ENCODE measurements around the gene SLC16A6.

SLC16A6 gene

DNA sequence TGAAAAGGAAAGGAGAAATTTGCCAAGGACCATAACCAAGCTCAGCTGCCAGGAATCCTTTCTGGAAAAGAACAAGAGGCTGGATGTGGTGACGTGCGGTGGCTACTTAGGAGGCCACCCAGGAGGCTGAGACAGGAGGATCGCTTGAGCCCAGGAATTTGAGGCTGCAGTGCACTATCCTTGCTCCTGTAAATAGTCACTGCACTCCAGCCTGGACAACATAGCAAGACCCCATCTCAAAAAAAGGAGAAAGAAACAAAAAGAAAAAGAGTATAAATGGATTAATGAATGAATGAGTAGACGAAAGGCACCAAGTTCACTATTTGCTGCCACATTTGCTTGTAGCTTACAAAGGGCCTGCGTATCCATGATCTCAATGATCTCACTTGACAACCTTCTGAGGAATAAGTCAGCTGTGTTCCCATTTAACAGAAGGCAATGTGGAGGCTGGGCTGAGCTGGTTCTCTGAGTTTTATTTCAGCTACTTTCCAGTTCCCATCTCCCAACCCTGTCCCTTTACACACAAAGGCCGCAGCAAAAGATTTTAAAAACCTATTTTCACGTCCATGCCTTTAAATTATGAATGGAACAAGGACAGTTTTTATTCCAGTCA lies 30.1 kb upstream of the SLC16A6 start:
- ChIA-PET POLR2A (no interaction called here), CTCF (interaction anchor here (0.9 kb wide), 1 partner anchor 14 kb away, joined by 3 read pairs; no protein-coding TSS in a partner anchor)
- DNase-seq (ENCODE audit: low read depth, low spot score) = no peak
- TF ChIP-seq, protein P1, sequence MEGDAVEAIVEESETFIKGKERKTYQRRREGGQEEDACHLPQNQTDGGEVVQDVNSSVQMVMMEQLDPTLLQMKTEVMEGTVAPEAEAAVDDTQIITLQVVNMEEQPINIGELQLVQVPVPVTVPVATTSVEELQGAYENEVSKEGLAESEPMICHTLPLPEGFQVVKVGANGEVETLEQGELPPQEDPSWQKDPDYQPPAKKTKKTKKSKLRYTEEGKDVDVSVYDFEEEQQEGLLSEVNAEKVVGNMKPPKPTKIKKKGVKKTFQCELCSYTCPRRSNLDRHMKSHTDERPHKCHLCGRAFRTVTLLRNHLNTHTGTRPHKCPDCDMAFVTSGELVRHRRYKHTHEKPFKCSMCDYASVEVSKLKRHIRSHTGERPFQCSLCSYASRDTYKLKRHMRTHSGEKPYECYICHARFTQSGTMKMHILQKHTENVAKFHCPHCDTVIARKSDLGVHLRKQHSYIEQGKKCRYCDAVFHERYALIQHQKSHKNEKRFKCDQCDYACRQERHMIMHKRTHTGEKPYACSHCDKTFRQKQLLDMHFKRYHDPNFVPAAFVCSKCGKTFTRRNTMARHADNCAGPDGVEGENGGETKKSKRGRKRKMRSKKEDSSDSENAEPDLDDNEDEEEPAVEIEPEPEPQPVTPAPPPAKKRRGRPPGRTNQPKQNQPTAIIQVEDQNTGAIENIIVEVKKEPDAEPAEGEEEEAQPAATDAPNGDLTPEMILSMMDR (IDR thresholded peaks at IDR 0.05; ENCODE audit: insufficient read depth, low read length, missing control alignments) = no peak
- H3K4me3 ChIP-seq (ENCODE audit: low read depth, low read length) = no peak overlapping the region

DNA sequence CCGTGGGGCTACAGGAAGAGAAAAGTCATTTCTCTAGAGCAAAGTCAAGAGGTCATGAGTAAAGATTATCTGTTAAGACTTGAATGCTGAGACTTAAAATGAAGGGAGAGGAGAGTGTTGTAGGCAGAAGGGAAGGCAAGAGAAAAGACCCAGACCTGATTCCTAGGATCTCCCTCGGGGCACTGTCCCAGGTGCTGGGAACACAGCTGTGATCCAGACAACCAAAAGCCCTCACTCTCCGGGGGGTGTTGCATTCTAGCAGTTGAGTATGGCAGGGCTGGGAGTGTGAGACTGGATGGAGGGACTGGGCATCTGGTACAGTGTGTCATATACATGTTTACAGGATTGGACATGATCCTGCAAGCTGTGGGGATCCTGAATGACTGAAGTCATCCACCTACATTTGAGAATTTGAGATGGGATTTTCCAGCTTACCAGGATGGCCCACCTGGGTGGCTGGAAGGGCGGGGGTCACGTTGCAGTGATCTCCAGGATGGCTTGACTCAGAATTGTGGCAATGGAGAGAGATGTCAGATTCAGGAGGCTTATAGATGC lies 29.5 kb upstream of the SLC16A6 start:
- TF ChIP-seq, protein P1 (IDR thresholded peaks at IDR 0.05; ENCODE audit: insufficient read depth, low read length, missing control alignments) = no peak
- H3K4me3 ChIP-seq (ENCODE audit: low read depth, low read length) = no peak overlapping the region
- ChIA-PET CTCF (no interaction called here), POLR2A (no interaction called here)
- no peak for DNase-seq (ENCODE audit: low read depth, low spot score)

DNA sequence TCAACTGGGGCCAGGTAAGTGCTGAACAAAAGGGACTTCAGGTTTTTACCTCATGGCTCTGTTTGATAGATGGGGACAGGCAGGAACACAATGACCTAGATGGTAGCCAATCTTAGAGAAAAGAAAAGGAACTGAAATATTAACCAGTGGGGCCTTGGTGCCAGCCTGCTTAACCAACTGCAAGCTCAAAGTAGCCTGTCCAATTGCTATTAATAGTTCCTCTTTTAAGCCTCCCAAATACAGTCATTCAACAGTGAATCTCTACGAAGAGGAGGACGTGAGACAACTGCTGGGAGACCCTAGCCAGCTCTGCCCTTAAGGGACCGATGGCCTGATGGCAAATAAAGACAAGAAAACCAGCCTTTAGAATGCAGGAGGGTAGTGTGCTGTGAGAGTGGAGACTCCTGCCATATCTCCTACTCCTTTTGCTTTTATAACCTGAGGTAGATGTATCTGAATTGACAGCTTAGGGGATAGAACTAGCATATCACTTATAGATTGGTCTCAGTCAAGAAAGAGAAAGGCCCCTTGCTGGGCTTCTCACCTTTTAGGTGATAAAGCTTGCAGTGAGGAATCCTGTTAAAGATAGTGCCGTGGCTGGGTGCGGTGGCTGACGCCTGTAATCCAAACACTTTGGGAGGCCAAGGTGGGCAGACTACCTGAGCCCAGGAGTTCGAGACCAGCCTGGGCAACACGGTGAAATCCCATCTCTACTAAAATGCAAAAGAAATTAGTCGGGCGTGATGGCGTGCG lies 28.7 kb upstream of the SLC16A6 start:
- TF ChIP-seq, protein P1 (IDR thresholded peaks at IDR 0.05; ENCODE audit: insufficient read depth, low read length, missing control alignments) = no peak
- H3K4me3 ChIP-seq (ENCODE audit: low read depth, low read length) = no peak overlapping the region

DNA sequence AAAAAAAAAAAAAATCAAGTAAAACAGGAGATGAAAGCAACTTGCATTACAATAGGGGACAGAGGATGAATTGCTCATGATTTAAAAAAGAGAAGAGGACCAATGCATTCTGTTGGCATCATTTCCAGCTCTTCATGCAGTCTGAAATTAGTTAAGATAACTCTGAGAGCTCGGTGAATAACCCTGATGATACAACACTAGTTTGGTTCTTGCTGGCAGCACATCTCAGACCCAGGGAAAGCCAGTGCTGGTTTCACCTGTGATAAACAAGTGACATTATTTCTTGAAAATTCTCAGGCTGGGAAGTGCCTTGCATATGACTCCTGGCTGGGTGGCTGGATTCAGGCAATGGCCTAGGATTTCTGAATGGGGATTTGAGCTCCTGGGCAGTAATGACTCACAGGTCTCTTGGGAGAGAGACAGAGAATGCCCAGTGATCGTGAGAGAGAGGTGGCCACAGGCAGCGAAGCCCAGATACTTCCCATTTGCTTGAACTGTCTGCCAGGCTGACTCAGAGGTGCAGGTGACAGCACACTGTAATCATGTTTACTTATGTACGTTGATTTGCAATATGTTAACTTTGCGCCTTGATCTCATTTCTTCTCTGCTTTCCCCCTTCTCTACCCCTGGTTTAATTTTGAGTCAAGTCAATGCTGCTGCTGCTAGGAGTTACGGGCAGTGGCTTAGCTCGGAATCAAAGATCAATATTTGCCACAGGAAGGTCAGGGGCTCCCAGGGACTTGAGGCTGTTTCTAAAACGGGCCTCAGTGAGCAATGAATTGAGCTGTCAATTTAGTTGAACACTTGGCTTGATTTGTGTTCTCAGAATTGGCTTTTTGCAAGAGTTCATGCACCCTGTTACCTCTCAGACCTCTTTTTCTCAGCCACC lies 27.4 kb upstream of the SLC16A6 start:
- H3K4me3 ChIP-seq (ENCODE audit: low read depth, low read length) = no peak overlapping the region
- TF ChIP-seq, protein P1 (IDR thresholded peaks at IDR 0.05; ENCODE audit: insufficient read depth, low read length, missing control alignments) = no peak
- no peak for DNase-seq (ENCODE audit: low read depth, low spot score)
- POLR2A ChIA-PET = no interaction called here
- CTCF ChIA-PET = interaction anchor here (0.5 to 1.6 kb wide), 2 partner anchors 115 to 119 kb away, joined by 3 to 5 read pairs; no protein-coding TSS in a partner anchor

More for the DNA sequence above, 28.7 kb upstream of the SLC16A6 start:
- DNase-seq (ENCODE audit: low read depth, low spot score) = no peak
- CTCF ChIA-PET = no interaction called here
- POLR2A ChIA-PET = no interaction called here

DNA sequence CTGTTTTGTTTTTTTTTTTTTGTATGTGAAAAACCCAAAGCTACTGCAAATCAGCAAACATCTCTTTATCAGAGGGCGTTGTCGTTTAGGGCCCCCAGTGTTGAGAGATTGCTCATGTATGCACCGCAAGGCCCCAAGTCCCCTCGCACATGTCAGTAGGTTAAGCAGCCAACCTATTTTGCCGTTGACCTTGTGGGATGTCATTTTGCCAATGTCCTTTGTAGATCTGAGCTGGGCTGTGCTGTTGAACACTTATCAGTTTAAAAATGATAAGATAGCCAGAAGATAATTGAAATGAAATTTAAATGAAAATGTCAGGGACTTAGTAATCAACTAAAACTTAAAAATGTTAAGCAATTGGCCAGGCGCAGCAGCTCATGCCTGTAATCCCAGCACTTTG lies 26.5 kb upstream of the SLC16A6 start:
- POLR2A ChIA-PET = no interaction called here

More for the DNA sequence above, 26.5 kb upstream of the SLC16A6 start:
- TF ChIP-seq, protein P1 (IDR thresholded peaks at IDR 0.05; ENCODE audit: insufficient read depth, low read length, missing control alignments) = no peak
- DNase-seq (ENCODE audit: low read depth, low spot score) = no peak
- CTCF ChIA-PET = interaction anchor here (1.6 kb wide), 1 partner anchor 120 kb away, joined by 5 read pairs; no protein-coding TSS in a partner anchor
- H3K4me3 ChIP-seq (ENCODE audit: low read depth, low read length) = no peak overlapping the region
